ENCODE data around the gene CCDC85A. TPM values are rescaled to one million over a fixed set of nuclear protein-coding genes. Genes with fewer than 3 reads are reported as not detected.

Gene CCDC85A
- total and polyA plus RNA-seq, 10 donors: 0.07 to 2.6 (median 0.77) TPM

- Histone ChIP-seq H3K27ac (peak overlapping the region in 1 of 8 donors; percentile 48), H3K27me3 (replicated peaks in 1 of 7) (no peaks in the 10 kb centered on the region), H3K4me1 (no peaks in the 10 kb centered on the region), H3K9me3 (no peaks in the 10 kb centered on the region), H3K36me3 (no peaks in the 10 kb centered on the region), H3K4me3 (no peak overlapping the region)
- TF ChIP-seq, protein P1, sequence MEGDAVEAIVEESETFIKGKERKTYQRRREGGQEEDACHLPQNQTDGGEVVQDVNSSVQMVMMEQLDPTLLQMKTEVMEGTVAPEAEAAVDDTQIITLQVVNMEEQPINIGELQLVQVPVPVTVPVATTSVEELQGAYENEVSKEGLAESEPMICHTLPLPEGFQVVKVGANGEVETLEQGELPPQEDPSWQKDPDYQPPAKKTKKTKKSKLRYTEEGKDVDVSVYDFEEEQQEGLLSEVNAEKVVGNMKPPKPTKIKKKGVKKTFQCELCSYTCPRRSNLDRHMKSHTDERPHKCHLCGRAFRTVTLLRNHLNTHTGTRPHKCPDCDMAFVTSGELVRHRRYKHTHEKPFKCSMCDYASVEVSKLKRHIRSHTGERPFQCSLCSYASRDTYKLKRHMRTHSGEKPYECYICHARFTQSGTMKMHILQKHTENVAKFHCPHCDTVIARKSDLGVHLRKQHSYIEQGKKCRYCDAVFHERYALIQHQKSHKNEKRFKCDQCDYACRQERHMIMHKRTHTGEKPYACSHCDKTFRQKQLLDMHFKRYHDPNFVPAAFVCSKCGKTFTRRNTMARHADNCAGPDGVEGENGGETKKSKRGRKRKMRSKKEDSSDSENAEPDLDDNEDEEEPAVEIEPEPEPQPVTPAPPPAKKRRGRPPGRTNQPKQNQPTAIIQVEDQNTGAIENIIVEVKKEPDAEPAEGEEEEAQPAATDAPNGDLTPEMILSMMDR (IDR thresholded peaks at IDR 0.05 in 8 of 11, conservative IDR thresholded peaks at IDR 0.05 in 3 of 11): no peak
- TF ChIP-seq POLR2A (IDR thresholded peaks at IDR 0.05): no peak
- no peak for TF ChIP-seq POLR2AphosphoS5 (IDR thresholded peaks at IDR 0.05)
- DNase-seq: no peak
- intact Hi-C loops (cut with DNase I; ENCODE audit: low total_unique reads): no loop called here
Observed at GRCh38 chr2:56334622-56335021, 150.8 kb downstream of the CCDC85A start.

- Histone ChIP-seq H3K36me3 (no peaks in the 10 kb centered on the region), H3K4me1 (no peaks in the 10 kb centered on the region), H3K27me3 (replicated peaks in 1 of 7) (no peaks in the 10 kb centered on the region), H3K27ac (peak overlapping the region in 1 of 8 donors; percentile 48), H3K9me3 (no peaks in the 10 kb centered on the region), H3K4me3 (no peak overlapping the region)
- TF ChIP-seq POLR2AphosphoS5 (IDR thresholded peaks at IDR 0.05): no peak
- TF ChIP-seq POLR2A (IDR thresholded peaks at IDR 0.05): no peak
- TF ChIP-seq, protein P1 (IDR thresholded peaks at IDR 0.05 in 8 of 11, conservative IDR thresholded peaks at IDR 0.05 in 3 of 11): no peak
- intact Hi-C loops (cut with DNase I; ENCODE audit: low total_unique reads): no loop called here
- 75 to 82% (median 81%) methylated on average over 3 of the region's 3 CpGs for WGBS, 5 donors
- no peak for DNase-seq
Observed at GRCh38 chr2:56335101-56335500, 151.3 kb downstream of the CCDC85A start.

DNA sequence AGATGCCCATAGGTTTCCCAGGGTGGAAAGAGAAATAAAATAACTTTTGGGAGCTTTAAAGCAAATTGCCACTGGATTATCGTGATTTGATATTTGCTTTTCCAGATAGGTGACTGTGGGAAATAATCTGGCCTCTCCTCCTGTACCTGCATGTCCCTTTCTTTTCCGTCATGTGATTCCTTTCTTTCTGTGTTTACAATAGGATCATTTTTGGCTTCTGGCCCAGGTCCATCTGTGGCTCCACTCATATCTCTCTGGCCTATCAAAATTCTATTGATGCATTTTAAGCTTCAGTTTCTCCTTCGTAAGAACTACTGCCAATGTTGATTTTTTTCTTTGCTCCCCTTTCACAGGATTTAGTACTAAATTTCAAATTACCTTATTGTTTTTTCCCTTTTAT lies 153.6 kb downstream of the CCDC85A start:
- TF ChIP-seq, protein P1 (IDR thresholded peaks at IDR 0.05 in 8 of 11, conservative IDR thresholded peaks at IDR 0.05 in 3 of 11): no peak
- TF ChIP-seq POLR2A (IDR thresholded peaks at IDR 0.05) (no peak), POLR2AphosphoS5 (IDR thresholded peaks at IDR 0.05) (no peak)
- intact Hi-C loops (cut with DNase I; ENCODE audit: low total_unique reads): no loop called here
- Histone ChIP-seq H3K27me3 (replicated peaks in 1 of 7) (no peaks in the 10 kb centered on the region), H3K4me3 (no peak overlapping the region), H3K27ac (no peak overlapping the region), H3K36me3 (no peaks in the 10 kb centered on the region), H3K9me3 (no peaks in the 10 kb centered on the region), H3K4me1 (no peaks in the 10 kb centered on the region)
- WGBS, 5 donors: 78 to 89% (median 84%) methylated on average over 3 of the region's 3 CpGs
- no peak for DNase-seq

DNA sequence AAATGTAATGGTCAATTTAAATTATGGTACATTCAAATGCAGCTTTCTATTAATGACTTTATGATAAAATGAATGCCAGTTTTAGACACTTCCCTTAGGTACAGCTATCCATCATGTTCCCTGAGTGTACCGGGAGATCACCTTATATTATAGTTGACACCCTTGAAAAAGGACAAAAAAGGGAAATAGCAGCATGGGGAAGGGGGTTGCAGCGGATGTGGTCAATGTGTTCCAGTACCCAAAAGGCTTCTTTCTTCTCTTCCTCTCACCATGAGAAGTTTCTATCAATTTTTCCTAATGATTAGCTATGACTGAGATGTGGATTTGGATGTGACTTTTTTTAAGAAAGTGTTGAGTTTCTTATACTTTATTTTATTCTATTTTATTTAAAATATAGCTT lies 154.4 kb downstream of the CCDC85A start:
- Histone ChIP-seq H3K4me3 (no peak overlapping the region), H3K4me1 (no peaks in the 10 kb centered on the region), H3K27me3 (replicated peaks in 1 of 7) (no peaks in the 10 kb centered on the region), H3K27ac (no peak overlapping the region), H3K36me3 (no peaks in the 10 kb centered on the region), H3K9me3 (no peaks in the 10 kb centered on the region)
- TF ChIP-seq POLR2A (IDR thresholded peaks at IDR 0.05) (no peak), POLR2AphosphoS5 (IDR thresholded peaks at IDR 0.05) (no peak)
- TF ChIP-seq, protein P1 (IDR thresholded peaks at IDR 0.05 in 8 of 11, conservative IDR thresholded peaks at IDR 0.05 in 3 of 11): no peak
- intact Hi-C loops (cut with DNase I; ENCODE audit: low total_unique reads): no loop called here
- no peak for DNase-seq
- 50 to 72% (median 58%) methylated on average over 2 of the region's 2 CpGs for WGBS, 5 donors

All from spleen (tissue), 11 donors.